GM10248 (cell line): ENCODE data around the gene ARHGAP40.

Source experiments
- CTCF ChIA-PET: fragments of 300-600 bp; sonication (Branson Sonifier 250); formaldehyde crosslinking; extraction: SDS; loops from one replicate; lab custom pipeline; 2021; ENCODE audit warnings: antibody characterized with exemption; lab: Yijun Ruan, JAX
- POLR2A ChIA-PET: fragments of 350-650 bp; sonication (Branson Sonifier 250); formaldehyde crosslinking; extraction: SDS; loops from one replicate; lab custom pipeline; 2020; ENCODE audit warnings: antibody characterized with exemption; lab: Yijun Ruan, JAX
- DNase-seq: peaks from one replicate; pipeline ENCODE4 v3.0.0; 2012; ENCODE audit errors: extremely low spot score
- CTCF ChIP-seq: IDR thresholded peaks from 2 replicates; pipeline ENCODE4 v1.5.1; 2012; ENCODE audit warnings: mild to moderate bottlenecking, low read depth; ENCODE audit errors: extremely low read depth, missing control alignments, control extremely low read depth

Gene ARHGAP40

DNA sequence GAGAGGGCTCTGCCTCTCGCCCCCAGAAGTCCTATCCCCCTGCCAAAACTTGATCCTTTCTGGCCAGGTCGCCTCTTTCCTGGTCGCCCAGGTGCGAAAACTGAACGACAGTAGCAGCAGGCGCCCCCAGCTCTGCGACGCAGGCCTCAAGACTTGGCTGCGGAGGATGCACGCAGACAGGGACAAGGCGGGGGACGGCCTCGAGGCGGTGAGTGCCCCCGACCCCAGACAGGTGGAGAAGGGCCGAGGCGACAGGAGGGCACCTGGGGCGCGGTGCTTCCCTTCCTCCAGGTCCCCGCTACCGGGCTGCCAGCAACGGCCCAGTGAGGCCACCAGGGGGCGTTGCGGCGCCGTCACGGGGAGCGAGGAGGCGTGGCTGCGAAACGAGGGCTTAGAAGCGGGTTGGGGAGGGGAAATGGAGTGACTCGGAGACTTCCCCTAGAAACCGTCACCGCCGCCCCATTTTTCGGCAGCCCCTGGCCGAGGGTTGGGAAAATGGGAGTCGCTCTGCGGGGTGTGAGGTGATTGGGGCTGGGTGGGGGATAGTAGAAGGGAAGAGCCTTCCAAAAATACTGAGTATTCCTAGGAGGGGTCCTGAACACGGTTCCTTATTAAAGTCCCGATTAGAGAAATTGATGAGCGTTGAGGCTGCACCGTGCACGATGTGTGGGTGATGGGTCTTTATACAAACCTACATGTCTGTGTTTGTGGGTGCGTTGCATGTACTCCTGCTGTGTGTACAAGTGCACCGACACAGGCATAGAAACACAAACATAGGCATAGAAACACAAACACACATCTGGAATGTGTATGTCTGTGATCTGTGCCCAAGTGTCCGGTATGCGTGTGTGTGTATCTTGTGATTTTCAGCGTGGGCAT, 44.6 kb downstream of the ARHGAP40 start:
- CTCF ChIA-PET: interaction anchor here (0.6 to 5.3 kb wide), 24 partner anchors 9 to 403 kb away, joined by 3 to 44 read pairs (median 5); no protein-coding TSS in a partner anchor
- DNase-seq: peak; percentile 92
- peak; percentile 99 for TF ChIP-seq CTCF
- POLR2A ChIA-PET: no interaction called here

DNA sequence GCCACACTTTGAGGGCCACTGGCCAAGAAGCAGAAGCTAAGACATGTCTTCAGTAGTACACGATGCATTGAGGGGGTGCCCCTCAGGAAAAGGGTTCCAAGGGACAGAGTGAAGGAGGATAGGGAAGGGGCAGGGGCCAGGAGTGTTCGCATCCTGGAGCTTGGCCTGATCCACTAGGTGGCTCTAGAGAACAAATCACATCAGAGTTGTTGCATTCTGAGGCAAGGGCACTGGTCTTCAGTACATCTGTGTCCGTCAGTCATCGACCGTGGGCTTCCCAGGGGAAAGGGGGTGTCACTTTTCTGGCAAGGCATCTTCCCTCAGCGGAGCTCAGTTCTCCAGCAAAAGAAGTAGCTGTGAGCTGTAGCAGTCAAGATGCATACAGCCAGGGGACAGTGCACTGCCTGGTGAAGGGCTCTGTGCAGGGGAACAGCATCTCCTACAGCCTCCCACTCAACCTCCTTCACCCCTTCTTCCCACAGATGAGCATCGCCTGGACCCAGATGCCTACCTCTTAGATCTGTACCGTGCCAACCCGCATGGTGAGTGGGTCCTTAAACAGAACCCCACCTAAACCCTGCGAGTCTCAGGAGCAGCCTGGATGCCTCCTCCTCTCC, 47.8 kb downstream of the ARHGAP40 start:
- CTCF ChIA-PET: interaction anchor here (0.7 to 5.3 kb wide), 17 partner anchors 9 to 431 kb away, joined by 3 to 39 read pairs (median 4); partner anchors contain the start of gene ACTR5
- DNase-seq: peak; percentile 51
- POLR2A ChIA-PET: no interaction called here
- peak; percentile 68 for TF ChIP-seq CTCF

DNA sequence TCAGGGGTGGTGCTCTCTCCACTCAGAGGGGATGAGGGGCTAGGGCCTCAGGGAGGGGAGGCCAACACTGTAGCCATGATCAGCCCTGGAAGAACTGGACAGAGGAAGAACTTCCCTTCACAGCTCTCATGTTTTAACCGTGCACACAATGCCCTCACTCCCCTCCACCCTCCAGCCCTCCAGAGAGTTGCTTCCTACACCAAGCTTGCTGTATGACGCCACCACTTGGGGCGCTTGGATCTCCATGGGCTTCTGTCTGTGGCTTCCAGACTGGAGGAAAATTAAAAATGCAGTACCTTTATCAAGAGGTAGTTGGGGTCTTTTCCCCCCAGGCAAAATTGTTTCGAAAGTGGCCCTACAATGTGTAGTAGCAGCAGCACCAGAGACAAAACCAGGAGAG, 48.4 kb downstream of the ARHGAP40 start:
- no peak for TF ChIP-seq CTCF
- ChIA-PET POLR2A (no interaction called here), CTCF (interaction anchor here (0.7 to 5.3 kb wide), 17 partner anchors 9 to 431 kb away, joined by 3 to 39 read pairs (median 3); partner anchors contain the start of gene ACTR5)
- DNase-seq: no peak

- POLR2A ChIA-PET: no interaction called here
- CTCF ChIA-PET: interaction anchor here (1.1 to 5.3 kb wide), 4 partner anchors 8 to 396 kb away, joined by 3 to 39 read pairs (median 21); no protein-coding TSS in a partner anchor
- DNase-seq: no peak
- TF ChIP-seq CTCF: no peak
These were observed 49.5 kb downstream of the ARHGAP40 start for GRCh38 chr20:38651154-38651553.

- CTCF ChIA-PET: interaction anchor here (5.3 kb wide), 1 partner anchor 8 kb away, joined by 39 read pairs; no protein-coding TSS in a partner anchor
These were observed 50.0 kb downstream of the ARHGAP40 start for GRCh38 chr20:38651562-38651961.

More at GRCh38 chr20:38651562-38651961, 50.0 kb downstream of the ARHGAP40 start:
- POLR2A ChIA-PET: no interaction called here
- no peak for TF ChIP-seq CTCF
- no peak for DNase-seq
